Progenitor cell of endocrine pancreas (in vitro differentiated cells): ENCODE results near the gene NECAB3. TPM values are rescaled to one million over a fixed set of nuclear protein-coding genes. Genes with fewer than 3 reads are reported as not detected.

Experiments
- DNase-seq: peaks from one replicate; pipeline ENCODE4 v3.0.0; 2021; ENCODE audit warnings: low spot score; ENCODE audit not compliant: unreplicated experiment
- H3K27ac Mint-ChIP-seq: 2 replicates; pipeline ENCODE4 v1.8.0; 2021; ENCODE audit warnings: mild to moderate bottlenecking, moderate library complexity, mixed read lengths
- H3K27me3 Mint-ChIP-seq: 2 replicates; pipeline ENCODE4 v1.8.0; 2021; ENCODE audit warnings: mixed read lengths
- H3K36me3 Mint-ChIP-seq: 2 replicates; pipeline ENCODE4 v1.8.0; 2022; ENCODE audit warnings: mixed read lengths; ENCODE audit not compliant: insufficient read depth
- H3K4me1 Mint-ChIP-seq: 2 replicates; pipeline ENCODE4 v1.8.0; 2021; ENCODE audit warnings: low read depth, mixed read lengths
- H3K4me3 Mint-ChIP-seq: 2 replicates; pipeline ENCODE4 v1.8.0; 2021; ENCODE audit warnings: low read depth, mild to moderate bottlenecking, moderate library complexity, mixed read lengths
- H3K9me3 Mint-ChIP-seq: 2 replicates; pipeline ENCODE4 v1.8.0; 2021; ENCODE audit warnings: low read depth, mixed read lengths
- total RNA-seq: library from RNA; stranded (reverse); gene quantifications from 2 replicates; pipeline ENCODE4 v1.2.1, GENCODE V29; 2021
- TF ChIP-seq, protein P1 (sequence below): fragments of 200-600 bp; sonication (generic); IDR thresholded peaks from one replicate; pipeline ENCODE4 v1.5.0; 2021; ENCODE audit warnings: antibody characterized with exemption, mild to moderate bottlenecking; ENCODE audit not compliant: unreplicated experiment

Gene NECAB3
- total RNA-seq, 1 donor from 2014 or later, result 68.3 TPM

DNA sequence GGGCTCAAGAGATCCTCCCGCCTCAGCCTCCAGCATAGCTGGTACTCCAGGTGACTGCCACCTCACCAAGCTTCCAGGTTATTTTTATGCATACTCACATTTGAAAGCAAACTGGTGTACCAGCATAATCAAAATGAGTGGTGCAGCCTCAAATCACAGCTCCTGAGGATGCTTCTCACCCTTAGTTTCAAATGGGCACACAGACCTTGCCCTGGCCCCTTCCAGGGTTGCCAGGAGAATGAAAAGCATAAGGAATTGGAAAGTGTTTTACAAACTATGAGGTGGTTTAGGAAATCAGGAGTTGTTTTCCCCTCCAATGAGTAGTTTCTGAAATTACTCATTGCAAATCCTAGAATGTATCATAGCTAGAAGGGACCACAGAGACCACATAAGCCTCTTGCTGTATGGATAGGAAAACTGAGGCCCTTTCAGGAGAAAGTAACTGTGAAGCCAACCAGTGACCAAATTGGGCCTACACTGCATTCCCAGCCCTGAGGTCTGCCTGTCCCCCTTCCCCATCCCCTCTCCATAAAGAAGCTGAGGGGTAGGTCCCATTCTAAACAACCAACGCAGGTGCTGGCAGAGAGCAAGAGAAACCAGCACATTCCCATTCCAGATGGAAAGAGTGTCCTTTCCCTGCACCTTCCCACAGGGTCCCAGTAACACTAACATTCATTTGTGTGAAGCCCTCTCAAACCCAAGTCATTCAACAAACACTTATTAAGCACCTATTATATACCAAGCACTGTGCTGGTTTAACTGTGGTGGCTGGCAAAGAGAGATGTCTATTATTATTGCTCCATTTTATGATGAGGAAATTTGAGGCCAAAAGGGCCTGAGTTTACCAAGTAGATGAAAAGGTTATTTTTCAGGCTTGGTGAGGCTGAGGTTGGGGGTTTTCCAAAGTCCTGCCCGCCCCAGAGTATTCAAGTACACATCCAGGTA, 14.0 kb upstream of the NECAB3 start:
- DNase-seq, result no peak
- Mint-ChIP-seq H3K27ac (peak overlapping the region; percentile 56), H3K27me3 (no peaks in the 10 kb centered on the region), H3K36me3 (peaks cover 2% of the 10 kb centered on the region), H3K9me3 (no peaks in the 10 kb centered on the region), H3K4me1 (peaks cover 17% of the 10 kb centered on the region), H3K4me3 (no peak overlapping the region)
- TF ChIP-seq, protein P1, sequence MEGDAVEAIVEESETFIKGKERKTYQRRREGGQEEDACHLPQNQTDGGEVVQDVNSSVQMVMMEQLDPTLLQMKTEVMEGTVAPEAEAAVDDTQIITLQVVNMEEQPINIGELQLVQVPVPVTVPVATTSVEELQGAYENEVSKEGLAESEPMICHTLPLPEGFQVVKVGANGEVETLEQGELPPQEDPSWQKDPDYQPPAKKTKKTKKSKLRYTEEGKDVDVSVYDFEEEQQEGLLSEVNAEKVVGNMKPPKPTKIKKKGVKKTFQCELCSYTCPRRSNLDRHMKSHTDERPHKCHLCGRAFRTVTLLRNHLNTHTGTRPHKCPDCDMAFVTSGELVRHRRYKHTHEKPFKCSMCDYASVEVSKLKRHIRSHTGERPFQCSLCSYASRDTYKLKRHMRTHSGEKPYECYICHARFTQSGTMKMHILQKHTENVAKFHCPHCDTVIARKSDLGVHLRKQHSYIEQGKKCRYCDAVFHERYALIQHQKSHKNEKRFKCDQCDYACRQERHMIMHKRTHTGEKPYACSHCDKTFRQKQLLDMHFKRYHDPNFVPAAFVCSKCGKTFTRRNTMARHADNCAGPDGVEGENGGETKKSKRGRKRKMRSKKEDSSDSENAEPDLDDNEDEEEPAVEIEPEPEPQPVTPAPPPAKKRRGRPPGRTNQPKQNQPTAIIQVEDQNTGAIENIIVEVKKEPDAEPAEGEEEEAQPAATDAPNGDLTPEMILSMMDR, result no peak

DNA sequence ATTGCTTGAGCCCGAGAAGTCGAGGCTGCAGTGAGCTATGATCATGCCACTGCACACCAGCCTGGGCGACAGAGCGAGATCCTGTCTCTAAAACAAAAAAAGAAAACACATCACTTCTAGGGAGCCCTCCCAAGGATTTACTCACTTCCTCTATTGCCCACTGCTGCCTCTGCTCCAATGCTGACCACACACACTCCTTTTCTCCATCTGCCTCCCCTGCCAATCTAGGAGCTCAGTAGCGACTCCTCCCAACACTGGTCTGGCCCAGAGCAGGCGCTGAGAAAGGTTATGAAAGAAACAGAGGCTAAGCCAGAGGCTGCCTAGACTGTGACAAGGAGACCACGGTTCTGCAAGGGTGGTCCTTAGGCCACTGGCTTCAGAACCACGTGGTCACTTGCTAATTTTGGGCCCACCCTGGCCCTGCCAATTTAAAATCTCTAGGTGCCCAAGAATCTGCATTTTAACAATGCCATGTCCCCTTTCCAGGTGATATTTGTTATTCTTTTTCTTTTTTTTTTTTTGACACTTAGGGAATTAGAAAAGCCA, 13.2 kb upstream of the NECAB3 start:
- Mint-ChIP-seq H3K9me3 (no peaks in the 10 kb centered on the region), H3K27me3 (no peaks in the 10 kb centered on the region), H3K27ac (peak overlapping the region; percentile 16), H3K36me3 (peaks cover 2% of the 10 kb centered on the region), H3K4me1 (peaks cover 17% of the 10 kb centered on the region), H3K4me3 (peak overlapping the region; percentile 73)
- no peak for DNase-seq
- TF ChIP-seq, protein P1, result no peak

DNA sequence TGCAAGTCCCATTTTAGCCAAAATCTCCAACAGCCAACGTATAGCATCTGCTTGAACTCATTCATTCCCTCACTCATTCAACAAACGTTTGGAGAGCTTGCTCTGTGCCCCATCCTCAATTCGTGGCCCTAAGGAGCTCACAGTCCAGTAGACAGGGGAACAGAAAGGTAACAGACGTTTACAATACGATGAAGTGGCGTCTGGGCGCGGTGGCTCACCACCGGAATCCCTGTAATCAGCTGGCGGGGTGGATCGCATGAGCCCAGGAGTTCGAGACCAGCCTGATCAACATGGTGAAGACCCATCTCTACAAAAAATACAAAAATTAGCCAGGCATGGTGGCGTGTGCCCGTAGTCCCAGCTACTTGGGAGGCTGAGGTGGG, 12.7 kb upstream of the NECAB3 start:
- H3K27ac Mint-ChIP-seq, result peak overlapping the region; percentile 16
- TF ChIP-seq, protein P1, result no peak

DNA sequence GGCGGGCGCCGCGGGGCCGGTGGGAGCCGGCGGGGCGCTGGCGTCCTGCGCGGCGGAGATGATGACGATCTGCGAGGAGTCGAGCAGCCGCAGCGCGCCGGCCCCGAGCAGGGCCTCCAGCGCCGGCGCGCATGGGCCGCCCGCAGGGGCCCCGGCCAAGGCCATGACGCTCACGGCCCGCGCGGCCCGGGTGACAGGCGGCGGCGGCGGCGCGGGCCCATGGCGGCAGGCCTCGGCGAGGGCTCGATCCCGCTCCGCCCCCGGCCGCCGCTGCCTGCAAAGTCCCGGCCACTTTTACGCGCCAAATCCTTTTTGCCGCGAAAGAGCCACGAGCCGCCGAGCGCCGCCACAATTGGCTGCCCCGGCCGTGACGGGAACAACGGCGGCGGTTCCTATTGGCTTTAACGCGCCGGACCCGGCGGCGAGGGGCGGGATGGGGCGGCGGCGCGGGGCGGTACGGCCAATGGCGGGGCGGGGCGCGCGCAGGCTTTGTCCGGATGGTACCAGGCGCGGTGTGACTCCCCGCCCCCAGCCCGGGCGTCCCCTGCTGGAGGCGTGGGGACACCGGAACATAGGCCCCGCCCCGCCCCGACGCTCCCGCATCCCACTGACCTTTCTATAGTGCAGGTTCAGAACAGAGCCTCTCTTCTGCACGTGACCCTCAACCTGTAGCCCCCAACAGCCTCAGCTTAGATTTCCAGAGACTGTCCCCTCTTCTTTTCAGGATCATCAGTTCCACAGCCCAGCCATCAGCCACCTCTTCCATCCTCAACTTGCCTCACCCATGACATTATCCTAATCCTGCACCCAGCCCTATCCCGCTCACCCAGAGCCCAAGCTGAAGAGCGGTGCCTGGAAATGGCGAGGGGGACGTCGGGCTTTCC, 12.1 kb upstream of the NECAB3 start, which contains the start of gene E2F1:
Gene E2F1, minus strand, starts transcription at position 286 of the 884 bp plus-strand sequence. Its CDS starts 121 bp downstream, at position 165.
- Mint-ChIP-seq H3K4me3 (peak within 1 kb of the TSS; percentile 77), H3K27ac (peak within 1 kb of the TSS; percentile 80), H3K27me3 (no peaks in the 10 kb centered on the region), H3K36me3 (peaks cover 2% of the 10 kb centered on the region), H3K9me3 (no peaks in the 10 kb centered on the region), H3K4me1 (peaks cover 17% of the 10 kb centered on the region)
- DNase-seq, result peak; percentile 100
- TF ChIP-seq, protein P1, result peak; percentile 53

More for the DNA sequence above, 12.7 kb upstream of the NECAB3 start:
- Mint-ChIP-seq H3K36me3 (peaks cover 2% of the 10 kb centered on the region), H3K4me1 (peaks cover 17% of the 10 kb centered on the region), H3K27me3 (no peaks in the 10 kb centered on the region), H3K4me3 (peak overlapping the region; percentile 73), H3K9me3 (no peaks in the 10 kb centered on the region)
- DNase-seq, result no peak
